IMR-90 (cell line): Measurements from ENCODE around the gene ASMTL. TPM values are rescaled to one million over a fixed set of nuclear protein-coding genes. Genes with fewer than 3 reads are reported as not detected.

Experiments
- ATAC-seq: fragments of 200-7000 bp; cut with Tn5 transposase; 2 replicates; pipeline ENCODE4 v1.9.1; 2020; ENCODE audit warnings: low read depth, mild to moderate bottlenecking, moderate library complexity
- BruUV-seq: library from RNA; stranded (reverse); fragments of 400-500 nt; replicated peaks from 2 replicates; lab custom pipeline; 2021; lab: Mats Ljungman, UMichigan
- CTCF ChIA-PET: fragments of 300-600 bp; formaldehyde crosslinking; extraction: SDS; loops from one replicate; lab custom pipeline; 2021; ENCODE audit warnings: antibody characterized with exemption; lab: Yijun Ruan, JAX
- POLR2A ChIA-PET: fragments of 300-600 bp; sonication (Branson Sonifier 250); formaldehyde crosslinking; loops from one replicate; lab custom pipeline; 2022; ENCODE audit warnings: antibody characterized with exemption; ENCODE audit not compliant: unreplicated experiment; lab: Charles Lee
- DNase-seq: peaks from one replicate; pipeline ENCODE4 v3.0.0; 2013
- H2AFZ ChIP-seq: replicated peaks from 2 replicates; pipeline ENCODE3; 2013; ENCODE audit warnings: low read length, mild to moderate bottlenecking; ENCODE audit not compliant: poor library complexity
- H2AK5ac ChIP-seq: 2 replicates; pipeline ENCODE4 v1.6.1; 2013; ENCODE audit warnings: low read depth, low read length, inconsistent platforms
- H2AK9ac ChIP-seq: replicated peaks from 2 replicates; pipeline ENCODE3; 2013; ENCODE audit warnings: mild to moderate bottlenecking, low read depth, low read length, moderate library complexity; ENCODE audit not compliant: poor library complexity
- H2BK120ac ChIP-seq: 2 replicates; pipeline ENCODE4 v1.6.1; 2013; ENCODE audit warnings: low read depth, low read length, inconsistent platforms
- H2BK15ac ChIP-seq: 3 replicates; pipeline ENCODE4 v1.6.1; 2013; ENCODE audit warnings: low read depth, low read length, inconsistent platforms
- H2BK20ac ChIP-seq: 2 replicates; pipeline ENCODE4 v1.6.1; 2013; ENCODE audit warnings: low read depth, mild to moderate bottlenecking, inconsistent platforms, low read length, moderate library complexity
- H2BK5ac ChIP-seq: 2 replicates; pipeline ENCODE4 v1.6.1; 2013; ENCODE audit warnings: mild to moderate bottlenecking, low read depth, low read length, inconsistent platforms; ENCODE audit not compliant: poor library complexity, severe bottlenecking
- H3K14ac ChIP-seq: replicated peaks from 2 replicates; pipeline ENCODE4 v1.6.1; 2013; ENCODE audit warnings: low read depth, low read length, inconsistent platforms
- H3K18ac ChIP-seq: 2 replicates; pipeline ENCODE4 v1.6.1; 2013; ENCODE audit warnings: low read depth, low read length, control low read depth
- H3K23ac ChIP-seq: 2 replicates; pipeline ENCODE4 v1.6.1; 2013; ENCODE audit warnings: low read depth, low read length, inconsistent platforms
- H3K27ac ChIP-seq: 2 replicates; pipeline ENCODE4 v1.5.1; 2013; ENCODE audit warnings: mild to moderate bottlenecking, control low read depth, low read length; ENCODE audit not compliant: insufficient read depth
- H3K27me3 ChIP-seq: 2 replicates; pipeline ENCODE4 v1.6.1; 2013; ENCODE audit warnings: low read length; ENCODE audit not compliant: control insufficient read depth, insufficient read depth
- H3K36me3 ChIP-seq: 2 replicates; pipeline ENCODE4 v1.6.1; 2013; ENCODE audit warnings: low read length, mixed read lengths; ENCODE audit not compliant: control insufficient read depth, insufficient read depth
- H3K4ac ChIP-seq: 2 replicates; pipeline ENCODE4 v1.6.1; 2013; ENCODE audit warnings: low read depth, low read length, inconsistent platforms
- H3K4me1 ChIP-seq: 2 replicates; pipeline ENCODE4 v1.6.1; 2013; ENCODE audit warnings: low read length, mixed read lengths; ENCODE audit not compliant: control insufficient read depth, insufficient read depth
- H3K4me2 ChIP-seq: 2 replicates; pipeline ENCODE4 v1.6.1; 2013; ENCODE audit warnings: low read depth, mild to moderate bottlenecking, control low read depth, low read length, moderate library complexity
- H3K4me3 ChIP-seq: 2 replicates; pipeline ENCODE4 v1.5.1; 2013; ENCODE audit warnings: low read depth, mild to moderate bottlenecking, control low read depth, low read length, moderate library complexity; ENCODE audit not compliant: insufficient read depth
- H3K56ac ChIP-seq: 2 replicates; pipeline ENCODE4 v1.6.1; 2013; ENCODE audit warnings: low read length, inconsistent platforms; ENCODE audit not compliant: insufficient read depth; ENCODE audit errors: extremely low read depth
- H3K79me1 ChIP-seq, 2 experiments: 2 replicates each; pipeline ENCODE4 v1.6.1; 2013; ENCODE audit warnings: low read length in 2 of 2, inconsistent platforms in 1 of 2, low read depth in 1 of 2
- H3K9ac ChIP-seq: 2 replicates; pipeline ENCODE4 v1.6.1; 2013; ENCODE audit warnings: low read depth, low read length, control low read depth
- H3K9me1 ChIP-seq: 2 replicates; pipeline ENCODE4 v1.6.1; 2013; ENCODE audit warnings: low read length, inconsistent platforms; ENCODE audit not compliant: insufficient read depth
- H3K9me3 ChIP-seq: 2 replicates; pipeline ENCODE4 v1.6.1; 2013; ENCODE audit warnings: low read length; ENCODE audit not compliant: control insufficient read depth, insufficient read depth
- H4K20me1 ChIP-seq: 2 replicates; pipeline ENCODE4 v1.6.1; 2013; ENCODE audit warnings: low read length, inconsistent platforms; ENCODE audit not compliant: insufficient read depth
- H4K5ac ChIP-seq: 2 replicates; pipeline ENCODE4 v1.6.1; 2013; ENCODE audit warnings: mild to moderate bottlenecking, low read depth, low read length, control low read depth
- H4K8ac ChIP-seq, 2 experiments: 2 replicates each; pipeline ENCODE4 v1.6.1; 2013; ENCODE audit warnings: low read depth in 2 of 2, low read length in 2 of 2, control low read depth in 1 of 2, inconsistent platforms in 1 of 2
- H4K91ac ChIP-seq: 2 replicates; pipeline ENCODE4 v1.6.1; 2013; ENCODE audit warnings: low read depth, low read length, inconsistent platforms; ENCODE audit not compliant: insufficient read depth
- FOS ChIP-seq: fragments of 150-350 bp; IDR thresholded peaks from 2 replicates; pipeline ENCODE4 v1.6.1; 2016; ENCODE audit warnings: low read depth, low read length
- MAFK ChIP-seq: IDR thresholded peaks from 2 replicates; pipeline ENCODE4 v1.6.1; 2012; ENCODE audit warnings: low read depth, low read length, improper control_type of control experiment
- WGBS, 2 experiments: methylation state at CpG; one replicate each; pipeline versions ENCODE4 v1.1.5 to v1.1.7; 2013; ENCODE audit warnings: missing lambda C conversion rate in 2 of 2; ENCODE audit not compliant: insufficient read length in 1 of 2; ENCODE audit errors: extremely low coverage in 2 of 2; 5-methylcytosine and 5-hydroxymethylcytosine counted together
- dilution Hi-C: fragments of 300-500 bp; cut with HindIII; formaldehyde crosslinking; loops from one replicate; pipeline ENCODE4 v1.14.3; 2018; ENCODE audit warnings: low sequenced_read_pairs; ENCODE audit not compliant: unreplicated experiment
- in situ Hi-C: fragments of 300-500 bp; cut with MboI; formaldehyde crosslinking; loops from 3 replicates; pipeline ENCODE4 v1.14.3; 2019; ENCODE audit warnings: low sequenced_read_pairs, inconsistent platforms, mixed read lengths
- intact Hi-C: fragments of 100-400 bp; cut with micrococcal nuclease; formaldehyde crosslinking; loops from 2 replicates; pipeline ENCODE4 v1.10.0; 2022
- polyA plus RNA-seq, 3 experiments: library from polyadenylated mRNA; depleted of rRNA; stranded (reverse); fragments of >200 nt; gene quantifications; 2 replicates each; pipeline ENCODE4 v1.2.3, GENCODE V29; 2012; ENCODE audit warnings: low replicate concordance in 1 of 3
- total RNA-seq: library from RNA; depleted of rRNA; stranded (reverse); fragments of >200 nt; gene quantifications from 2 replicates; pipeline ENCODE4 v1.2.3, GENCODE V29; 2012

The ASMTL gene
- total and polyA plus RNA-seq, 2 of the 4 experiments (the other 2 are of a cell fraction): 13.4 to 33.4 TPM

DNA sequence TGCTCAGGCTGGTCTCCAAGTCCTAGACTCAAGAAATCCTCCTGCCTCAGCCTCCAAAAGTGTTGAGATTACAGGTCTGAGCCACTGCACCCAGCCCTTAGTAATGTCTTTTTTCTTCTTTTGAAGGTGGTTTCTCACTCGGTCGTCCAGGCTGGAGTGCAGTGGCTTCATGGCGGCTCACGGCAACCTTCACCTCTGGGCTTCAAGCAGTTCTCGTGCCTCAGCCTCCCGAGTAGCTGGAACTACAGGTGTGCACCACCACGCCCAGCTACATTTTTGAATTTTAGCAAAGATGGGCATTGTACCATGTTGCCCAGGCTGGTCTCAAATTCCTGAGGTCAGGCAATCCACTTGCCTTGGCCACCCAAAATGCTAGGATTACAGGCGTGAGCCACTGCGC, 32.3 kb upstream of the ASMTL start:
- CTCF ChIA-PET: no interaction called here
- H3K9me3 ChIP-seq: peaks cover 23% of the 10 kb centered on the region; the same call in 1 of the 2 replicates
- H3K4me2 ChIP-seq: no peak overlapping the region
- POLR2A ChIA-PET: no interaction called here
- no peaks in the 10 kb centered on the region for H3K27me3 ChIP-seq
- in situ Hi-C loops (no loop called here), dilution Hi-C loops (no loop called here), intact Hi-C loops (no loop called here)
- no peaks in the 10 kb centered on the region for H3K4me1 ChIP-seq
- no peak overlapping the region for H3K4ac ChIP-seq
- H2BK20ac ChIP-seq: no peak overlapping the region
- no peak overlapping the region for H2AFZ ChIP-seq
- no peak overlapping the region for H3K18ac ChIP-seq
- H3K14ac ChIP-seq: no peak overlapping the region
- TF ChIP-seq MAFK (no peak), FOS (no peak)
- no peak overlapping the region for H2AK9ac ChIP-seq
- no peak overlapping the region for H3K4me3 ChIP-seq
- H4K20me1 ChIP-seq: no peaks in the 10 kb centered on the region
- no TSS peak for BruUV-seq
- WGBS, 2 experiments: 75% methylated on average over 3 of the region's 9 CpGs; no CpG with 5 or more reads in 1 of the 2 experiments
- no peak for ATAC-seq
- no peak overlapping the region for H3K23ac ChIP-seq
- no peak overlapping the region for H2BK15ac ChIP-seq
- DNase-seq: no peak
- H2BK5ac ChIP-seq: no peak overlapping the region
- H3K79me1 ChIP-seq: no peaks in the 10 kb centered on the region
- H3K56ac ChIP-seq: no peak overlapping the region
- H3K9ac ChIP-seq: no peak overlapping the region
- H3K9me1 ChIP-seq: no peaks in the 10 kb centered on the region
- H4K5ac ChIP-seq: no peak overlapping the region
- no peak overlapping the region for H4K8ac ChIP-seq
- H4K91ac ChIP-seq: no peak overlapping the region
- no peak overlapping the region for H2BK120ac ChIP-seq
- no peak overlapping the region for H2AK5ac ChIP-seq
- H3K36me3 ChIP-seq: no peaks in the 10 kb centered on the region
- H3K27ac ChIP-seq: no peak overlapping the region
